PC-9 (cell line): ENCODE data around the gene TMTC2. TPM values are rescaled to one million over a fixed set of nuclear protein-coding genes. Genes with fewer than 3 reads are reported as not detected.

Source experiments
- BruUV-seq: library from RNA; stranded (reverse); fragments of 400-500 nt; replicated peaks from 2 replicates; lab custom pipeline; 2021; lab: Mats Ljungman, UMichigan
- CTCF ChIA-PET: fragments of 300-600 bp; sonication (Branson Sonifier 250); formaldehyde crosslinking; loops from one replicate; lab custom pipeline; 2022; ENCODE audit warnings: antibody characterized with exemption; lab: Charles Lee
- POLR2A ChIA-PET: fragments of 300-600 bp; sonication (Branson Sonifier 250); formaldehyde crosslinking; loops from one replicate; lab custom pipeline; 2022; ENCODE audit warnings: antibody characterized with exemption; ENCODE audit not compliant: unreplicated experiment; lab: Charles Lee
- DNase-seq, 2 experiments: peaks; one replicate each; pipeline versions ENCODE4 v3.0.0 to v3.0.0-alpha.2; 2015 to 2022; ENCODE audit warnings: mixed read lengths in 1 of 2
- H2AFZ ChIP-seq: fragments of 200-600 bp; sonication (generic); 2 replicates; pipeline ENCODE4 v1.8.1; 2017; ENCODE audit warnings: antibody characterized with exemption
- H3F3A ChIP-seq: fragments of 200-600 bp; sonication (generic); 2 replicates; pipeline ENCODE4 v1.8.1; 2017; ENCODE audit warnings: antibody characterized with exemption, mild to moderate bottlenecking, low read depth; ENCODE audit not compliant: insufficient read depth
- H3K27ac ChIP-seq: fragments of 200-600 bp; sonication (generic); 2 replicates; pipeline ENCODE4 v1.6.1; 2016; ENCODE audit warnings: mixed run types
- H3K27me3 ChIP-seq: fragments of 200-600 bp; sonication (generic); 2 replicates; pipeline ENCODE4 v1.6.1; 2016; ENCODE audit warnings: low read depth, mixed run types; ENCODE audit not compliant: insufficient read depth
- H3K36me3 ChIP-seq: fragments of 200-600 bp; sonication (generic); 2 replicates; pipeline ENCODE4 v1.6.1; 2016; ENCODE audit warnings: low read depth, mixed run types
- H3K4me1 ChIP-seq: fragments of 200-600 bp; sonication (generic); replicated peaks from 2 replicates; pipeline ENCODE4 v1.6.1; 2016; ENCODE audit warnings: mixed run types; ENCODE audit not compliant: insufficient read depth
- H3K4me2 ChIP-seq: fragments of 200-600 bp; sonication (generic); 2 replicates; pipeline ENCODE4 v1.6.1; 2017; ENCODE audit warnings: mixed run types
- H3K4me3 ChIP-seq: fragments of 200-600 bp; sonication (generic); 2 replicates; pipeline ENCODE4 v1.6.1; 2016; ENCODE audit warnings: mixed run types
- H3K79me2 ChIP-seq: fragments of 200-600 bp; sonication (generic); 2 replicates; pipeline ENCODE4 v1.6.1; 2017; ENCODE audit warnings: low read depth, mixed run types
- H3K9me2 ChIP-seq: fragments of 200-600 bp; sonication (generic); 2 replicates; pipeline ENCODE4 v1.8.1; 2017; ENCODE audit warnings: mild to moderate bottlenecking; ENCODE audit not compliant: insufficient read depth
- H3K9me3 ChIP-seq: fragments of 200-600 bp; sonication (generic); 2 replicates; pipeline ENCODE4 v1.8.1; 2016; ENCODE audit warnings: low read depth; ENCODE audit not compliant: insufficient read depth
- H4K20me1 ChIP-seq: fragments of 200-600 bp; sonication (generic); 2 replicates; pipeline ENCODE4 v1.8.1; 2017; ENCODE audit not compliant: insufficient read depth
- EZH2 ChIP-seq: fragments of 200-600 bp; sonication (generic); IDR thresholded peaks from 2 replicates; pipeline ENCODE4 v1.8.0; 2017; ENCODE audit warnings: antibody characterized with exemption, low read depth
- intact Hi-C: fragments of 100-400 bp; cut with micrococcal nuclease; formaldehyde crosslinking; loops from one replicate; pipeline ENCODE4 v1.10.0; 2022; ENCODE audit not compliant: unreplicated experiment
- total RNA-seq: library from RNA; stranded (reverse); gene quantifications from 2 replicates; pipeline ENCODE4 v1.2.3, GENCODE V29; 2021
- TF ChIP-seq, protein P1 (sequence below): fragments of 200-600 bp; sonication (generic); conservative IDR thresholded peaks from 2 replicates; pipeline ENCODE4 v1.6.1; 2017; ENCODE audit warnings: mixed run types, antibody characterized with exemption, mild to moderate bottlenecking, moderate library complexity

The TMTC2 gene
- total RNA-seq, 1 experiment from 2014 or later, result 8.6 TPM

DNA sequence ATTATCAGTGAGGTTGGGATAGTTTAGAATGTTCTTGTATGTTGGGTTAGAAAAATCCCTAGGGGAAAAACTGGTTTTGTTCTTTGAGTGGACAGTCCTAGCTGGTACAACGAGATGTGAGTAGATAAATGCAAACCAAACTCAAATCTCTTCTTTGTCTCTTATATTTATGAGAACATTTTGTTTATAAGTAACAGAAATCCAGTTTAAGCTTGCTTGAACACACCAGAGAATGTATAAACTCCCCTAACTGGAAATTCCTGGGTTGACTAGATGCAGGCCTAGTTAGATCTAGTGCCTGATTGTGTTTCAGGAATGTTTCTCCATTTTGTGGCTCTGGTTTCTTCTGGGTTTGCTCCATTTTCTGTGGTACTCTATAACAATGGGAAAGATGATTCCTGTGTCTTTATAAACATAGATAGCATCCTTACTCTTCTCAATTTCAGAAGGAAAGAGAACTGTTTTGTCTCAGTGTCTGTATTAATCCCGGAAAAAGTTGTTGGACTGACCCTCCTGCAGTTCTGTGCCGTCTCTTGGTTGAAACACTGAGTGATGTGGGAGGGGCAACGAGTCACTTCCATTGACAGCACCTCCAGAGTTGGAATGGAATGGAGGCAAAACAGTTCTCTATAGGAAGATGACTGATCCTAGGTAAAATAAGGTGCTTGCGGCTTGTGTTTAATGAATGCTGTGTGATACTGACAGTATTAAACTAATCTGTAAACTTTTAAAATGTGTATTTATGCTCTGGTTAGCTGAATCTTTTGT lies 244.8 kb downstream of the TMTC2 start:
- CTCF ChIA-PET, result no interaction called here
- no peak overlapping the region for H3K4me3 ChIP-seq
- H3K27me3 ChIP-seq, result no peaks in the 10 kb centered on the region
- no peaks in the 10 kb centered on the region for H3K9me3 ChIP-seq
- no TSS peak for BruUV-seq
- H3K9me2 ChIP-seq, result no peaks in the 10 kb centered on the region
- no peaks in the 10 kb centered on the region for H3K4me1 ChIP-seq
- no peak overlapping the region for H3K4me2 ChIP-seq
- TF ChIP-seq, protein P1, sequence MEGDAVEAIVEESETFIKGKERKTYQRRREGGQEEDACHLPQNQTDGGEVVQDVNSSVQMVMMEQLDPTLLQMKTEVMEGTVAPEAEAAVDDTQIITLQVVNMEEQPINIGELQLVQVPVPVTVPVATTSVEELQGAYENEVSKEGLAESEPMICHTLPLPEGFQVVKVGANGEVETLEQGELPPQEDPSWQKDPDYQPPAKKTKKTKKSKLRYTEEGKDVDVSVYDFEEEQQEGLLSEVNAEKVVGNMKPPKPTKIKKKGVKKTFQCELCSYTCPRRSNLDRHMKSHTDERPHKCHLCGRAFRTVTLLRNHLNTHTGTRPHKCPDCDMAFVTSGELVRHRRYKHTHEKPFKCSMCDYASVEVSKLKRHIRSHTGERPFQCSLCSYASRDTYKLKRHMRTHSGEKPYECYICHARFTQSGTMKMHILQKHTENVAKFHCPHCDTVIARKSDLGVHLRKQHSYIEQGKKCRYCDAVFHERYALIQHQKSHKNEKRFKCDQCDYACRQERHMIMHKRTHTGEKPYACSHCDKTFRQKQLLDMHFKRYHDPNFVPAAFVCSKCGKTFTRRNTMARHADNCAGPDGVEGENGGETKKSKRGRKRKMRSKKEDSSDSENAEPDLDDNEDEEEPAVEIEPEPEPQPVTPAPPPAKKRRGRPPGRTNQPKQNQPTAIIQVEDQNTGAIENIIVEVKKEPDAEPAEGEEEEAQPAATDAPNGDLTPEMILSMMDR, result no peak
- TF ChIP-seq EZH2, result no peak
- H3K79me2 ChIP-seq, result no peaks in the 10 kb centered on the region
- no peaks in the 10 kb centered on the region for H4K20me1 ChIP-seq
- H3F3A ChIP-seq, result no peaks in the 10 kb centered on the region
- POLR2A ChIA-PET, result no interaction called here
- no peaks in the 10 kb centered on the region for H3K36me3 ChIP-seq
- intact Hi-C loops, result no loop called here
- H2AFZ ChIP-seq, result no peak overlapping the region
- DNase-seq, result no peak
- H3K27ac ChIP-seq, result no peak overlapping the region

DNA sequence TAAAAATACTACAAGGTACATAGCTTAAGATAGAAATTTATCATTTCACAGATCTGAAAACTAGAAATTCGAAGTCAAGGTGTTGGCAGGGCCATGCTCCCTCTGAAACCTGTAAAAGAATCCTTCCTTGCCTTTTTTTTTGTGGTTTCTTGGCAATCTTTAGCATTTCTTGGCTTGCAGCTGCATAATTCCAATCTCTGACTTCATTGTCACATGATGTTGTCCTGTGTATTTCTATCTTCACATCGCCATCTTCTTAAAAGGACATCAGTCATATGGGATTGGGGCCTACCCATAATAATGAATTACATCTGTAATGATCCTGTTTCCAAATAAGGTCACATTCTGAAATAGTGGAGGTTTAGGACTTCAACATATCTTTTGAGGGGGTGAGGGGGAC lies 250.4 kb downstream of the TMTC2 start:
- Histone ChIP-seq H3K4me1 (no peaks in the 10 kb centered on the region), H3K4me2 (no peak overlapping the region), H3K27me3 (no peaks in the 10 kb centered on the region), H4K20me1 (no peaks in the 10 kb centered on the region), H3K9me3 (no peaks in the 10 kb centered on the region), H3K36me3 (no peaks in the 10 kb centered on the region), H2AFZ (no peak overlapping the region), H3K4me3 (no peak overlapping the region), H3K79me2 (no peaks in the 10 kb centered on the region), H3F3A (no peaks in the 10 kb centered on the region), H3K9me2 (no peaks in the 10 kb centered on the region), H3K27ac (no peak overlapping the region)
- no TSS peak for BruUV-seq
- no peak for DNase-seq
- intact Hi-C loops, result no loop called here
- TF ChIP-seq EZH2, result no peak
- TF ChIP-seq, protein P1, result no peak
- ChIA-PET CTCF (no interaction called here), POLR2A (no interaction called here)

DNA sequence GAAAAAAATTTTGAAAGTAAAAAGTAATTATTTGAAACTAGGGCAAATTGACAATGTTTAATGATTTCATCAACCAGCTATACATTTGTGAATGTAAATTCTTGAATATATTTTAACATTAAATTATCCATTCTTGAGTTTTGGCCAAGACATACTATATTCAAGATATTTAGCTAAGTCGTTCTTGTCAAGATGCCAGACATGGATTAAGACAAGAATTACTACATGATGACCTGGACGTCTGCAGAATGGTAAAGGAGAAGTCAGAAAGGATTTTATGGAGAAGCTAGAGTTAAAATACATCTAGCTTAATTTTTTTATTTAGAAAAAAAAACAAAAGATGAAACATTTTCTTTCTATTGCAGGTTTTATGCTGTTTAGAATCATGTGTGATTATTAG lies 255.8 kb downstream of the TMTC2 start:
- DNase-seq, result no peak
- Histone ChIP-seq H3K4me2 (no peak overlapping the region), H3K79me2 (no peaks in the 10 kb centered on the region), H3K27me3 (no peaks in the 10 kb centered on the region), H3K9me3 (no peaks in the 10 kb centered on the region), H3K4me3 (no peak overlapping the region), H3F3A (no peaks in the 10 kb centered on the region), H3K4me1 (no peaks in the 10 kb centered on the region), H3K36me3 (no peaks in the 10 kb centered on the region), H2AFZ (no peak overlapping the region), H4K20me1 (no peaks in the 10 kb centered on the region), H3K27ac (no peak overlapping the region), H3K9me2 (no peaks in the 10 kb centered on the region)
- no TSS peak for BruUV-seq
- intact Hi-C loops, result no loop called here
- ChIA-PET CTCF (no interaction called here), POLR2A (no interaction called here)
- TF ChIP-seq, protein P1, result no peak
- TF ChIP-seq EZH2, result no peak
